Neuronal stem cell (in vitro differentiated cells): Measurements from ENCODE around the gene RAB8A.

Experiments used
- DNase-seq: peaks from one replicate; pipeline ENCODE4 v3.0.0-alpha.2; 2013; ENCODE audit warnings: low spot score
- H2AFZ ChIP-seq: one replicate; pipeline ENCODE4 v1.6.1; 2013; ENCODE audit warnings: mild to moderate bottlenecking, low read length, inconsistent platforms
- H2AK5ac ChIP-seq: 2 replicates; pipeline ENCODE4 v1.6.1; 2013; ENCODE audit warnings: low read depth, mild to moderate bottlenecking, inconsistent platforms, low read length, moderate library complexity, mixed read lengths
- H2BK120ac ChIP-seq: 2 replicates; pipeline ENCODE4 v1.6.1; 2013; ENCODE audit warnings: low read depth, mild to moderate bottlenecking, inconsistent platforms, low read length, moderate library complexity, mixed read lengths
- H2BK12ac ChIP-seq: one replicate; pipeline ENCODE4 v1.6.1; 2013; ENCODE audit warnings: low read length, inconsistent platforms
- H2BK15ac ChIP-seq: 2 replicates; pipeline ENCODE4 v1.6.1; 2013; ENCODE audit warnings: mild to moderate bottlenecking, low read length, inconsistent platforms, mixed read lengths
- H2BK5ac ChIP-seq: one replicate; pipeline ENCODE4 v1.6.1; 2013; ENCODE audit warnings: inconsistent platforms, mild to moderate bottlenecking, low read length, moderate library complexity
- H3K14ac ChIP-seq: one replicate; pipeline ENCODE4 v1.6.1; 2013; ENCODE audit warnings: low read length, inconsistent platforms
- H3K18ac ChIP-seq: 2 replicates; pipeline ENCODE4 v1.6.1; 2013; ENCODE audit warnings: low read length, inconsistent platforms
- H3K23ac ChIP-seq: 2 replicates; pipeline ENCODE4 v1.6.1; 2013; ENCODE audit warnings: low read depth, mild to moderate bottlenecking, mixed read lengths, low read length, inconsistent platforms; ENCODE audit not compliant: poor library complexity
- H3K27ac ChIP-seq: replicated peaks from 3 replicates; pipeline ENCODE4 v1.5.1; 2013; ENCODE audit warnings: low read length, inconsistent platforms
- H3K27me3 ChIP-seq, 3 experiments: 2 replicates each; pipeline ENCODE4 v1.6.1; 2013; ENCODE audit warnings: low read length in 3 of 3, mild to moderate bottlenecking in 2 of 3, inconsistent platforms in 1 of 3, low read depth in 1 of 3, mixed read lengths in 1 of 3, moderate library complexity in 1 of 3; ENCODE audit not compliant: control insufficient read depth in 3 of 3, insufficient read depth in 3 of 3
- H3K36me3 ChIP-seq, 2 donors: replicated peaks in 1 of 2; 2 replicates each; pipeline ENCODE4 v1.6.1; 2013; ENCODE audit warnings: low read length in 2 of 2; ENCODE audit not compliant: control insufficient read depth in 2 of 2, insufficient read depth in 2 of 2
- H3K4ac ChIP-seq: 2 replicates; pipeline ENCODE4 v1.6.1; 2013; ENCODE audit warnings: inconsistent platforms, mild to moderate bottlenecking, low read length, moderate library complexity
- H3K4me1 ChIP-seq, 2 donors: 1 replicate in 1 of 2; 2 replicates in 1 of 2; pipeline ENCODE4 v1.6.1; 2013; ENCODE audit warnings: low read length in 2 of 2, low read depth in 1 of 2; ENCODE audit not compliant: control insufficient read depth in 2 of 2, insufficient read depth in 1 of 2
- H3K4me2 ChIP-seq: one replicate; pipeline ENCODE4 v1.6.1; 2013; ENCODE audit warnings: mild to moderate bottlenecking, low read length, inconsistent platforms; ENCODE audit not compliant: insufficient read depth, poor library complexity, severe bottlenecking
- H3K4me3 ChIP-seq, 2 donors: 2 replicates each; pipeline ENCODE4 v1.5.1; 2013; ENCODE audit warnings: low read length in 2 of 2, mild to moderate bottlenecking in 2 of 2, inconsistent platforms in 1 of 2, moderate library complexity in 1 of 2
- H3K79me1 ChIP-seq: one replicate; pipeline ENCODE4 v1.6.1; 2013; ENCODE audit warnings: low read depth, mild to moderate bottlenecking, inconsistent platforms, low read length, moderate library complexity
- H3K9ac ChIP-seq: one replicate; pipeline ENCODE4 v1.6.1; 2013; ENCODE audit warnings: mild to moderate bottlenecking, low read depth, low read length, inconsistent platforms; ENCODE audit not compliant: poor library complexity
- H3K9me3 ChIP-seq, 2 donors: replicated peaks in 1 of 2; 2 replicates each; pipeline versions ENCODE3 to v1.6.1; 2013; ENCODE audit warnings: low read length in 2 of 2, mild to moderate bottlenecking in 2 of 2, inconsistent platforms in 1 of 2, low read depth in 1 of 2, mixed read lengths in 1 of 2, moderate library complexity in 1 of 2; ENCODE audit not compliant: control insufficient read depth in 2 of 2, insufficient read depth in 1 of 2
- H4K8ac ChIP-seq: one replicate; pipeline ENCODE4 v1.6.1; 2013; ENCODE audit warnings: low read depth, mild to moderate bottlenecking, inconsistent platforms, low read length, moderate library complexity
- H4K91ac ChIP-seq: one replicate; pipeline ENCODE4 v1.6.1; 2013; ENCODE audit warnings: low read length, low read depth, mild to moderate bottlenecking, inconsistent platforms; ENCODE audit not compliant: poor library complexity
- WGBS, 2 donors: extraction: QIAGEN DNeasy Blood & Tissue Kit; methylation state at CpG; one replicate each; pipeline ENCODE4 v1.1.7; 2013; ENCODE audit warnings: missing lambda C conversion rate in 2 of 2, mixed read lengths in 1 of 2; ENCODE audit not compliant: insufficient read length in 2 of 2, insufficient replicate concordance in 1 of 2; ENCODE audit errors: extremely low coverage in 2 of 2; 5-methylcytosine and 5-hydroxymethylcytosine counted together

The RAB8A gene

GRCh38 chr19:16154557-16154956, 42.9 kb downstream of the RAB8A start:
- H4K8ac ChIP-seq = no peak overlapping the region
- no peak overlapping the region for H3K4me2 ChIP-seq
- peaks cover 2% of the 10 kb centered on the region for H3K79me1 ChIP-seq
- H2BK15ac ChIP-seq = no peak overlapping the region
- H2BK12ac ChIP-seq = no peak overlapping the region
- H3K27ac ChIP-seq = no peak overlapping the region
- H2AK5ac ChIP-seq = no peak overlapping the region
- no peak overlapping the region for H2AFZ ChIP-seq
- no peaks in the 10 kb centered on the region for H3K9me3 ChIP-seq
- DNase-seq = no peak
- no peak overlapping the region for H4K91ac ChIP-seq
- H2BK120ac ChIP-seq = no peak overlapping the region
- H3K4me3 ChIP-seq = no peak overlapping the region
- H3K18ac ChIP-seq = no peak overlapping the region
- H3K27me3 ChIP-seq = no peaks in the 10 kb centered on the region
- no peak overlapping the region for H3K14ac ChIP-seq
- H3K36me3 ChIP-seq = no peaks in the 10 kb centered on the region
- no peak overlapping the region for H2BK5ac ChIP-seq
- H3K9ac ChIP-seq = no peak overlapping the region
- H3K4ac ChIP-seq = no peak overlapping the region
- WGBS, 2 donors = no CpG with 5 or more reads among the region's 8 CpGs
- H3K23ac ChIP-seq = peak overlapping the region; percentile 32
- no peaks in the 10 kb centered on the region for H3K4me1 ChIP-seq

GRCh38 chr19:16155128-16155527, 43.4 kb downstream of the RAB8A start:
- Histone ChIP-seq H2AK5ac (no peak overlapping the region), H4K91ac (no peak overlapping the region), H3K4me3 (no peak overlapping the region), H3K14ac (no peak overlapping the region), H3K18ac (no peak overlapping the region), H3K9ac (peak overlapping the region; percentile 32), H3K4me2 (no peak overlapping the region), H3K27me3 (no peaks in the 10 kb centered on the region), H3K4ac (no peak overlapping the region), H3K36me3 (no peaks in the 10 kb centered on the region), H3K23ac (no peak overlapping the region), H3K4me1 (no peaks in the 10 kb centered on the region), H3K79me1 (peaks cover 2% of the 10 kb centered on the region), H2BK120ac (no peak overlapping the region), H2AFZ (no peak overlapping the region), H4K8ac (no peak overlapping the region), H2BK15ac (no peak overlapping the region), H2BK12ac (no peak overlapping the region), H3K9me3 (no peaks in the 10 kb centered on the region), H3K27ac (no peak overlapping the region), H2BK5ac (no peak overlapping the region)
- WGBS, 2 donors = no CpG with 5 or more reads among the region's 1 CpG
- no peak for DNase-seq

- Histone ChIP-seq H4K8ac (no peak overlapping the region), H3K18ac (no peak overlapping the region), H3K27ac (no peak overlapping the region)
Measured at GRCh38 chr19:16156904-16157303, 45.2 kb downstream of the RAB8A start.

GRCh38 chr19:16157601-16158000, 45.9 kb downstream of the RAB8A start:
- Histone ChIP-seq H2BK5ac (peak overlapping the region; percentile 75), H3K79me1 (peaks cover 2% of the 10 kb centered on the region), H3K9me3 (no peaks in the 10 kb centered on the region), H3K4me3 (no peak overlapping the region), H3K36me3 (no peaks in the 10 kb centered on the region), H2AFZ (no peak overlapping the region), H3K27me3 (no peaks in the 10 kb centered on the region), H4K91ac (no peak overlapping the region), H3K14ac (no peak overlapping the region), H2BK12ac (no peak overlapping the region), H2BK120ac (no peak overlapping the region), H3K18ac (no peak overlapping the region), H4K8ac (peak overlapping the region; percentile 3), H2BK15ac (peak overlapping the region; percentile 49), H3K23ac (no peak overlapping the region), H3K4me1 (no peaks in the 10 kb centered on the region), H3K27ac (no peak overlapping the region), H2AK5ac (no peak overlapping the region), H3K4me2 (no peak overlapping the region), H3K9ac (no peak overlapping the region), H3K4ac (no peak overlapping the region)
- DNase-seq = no peak
- no CpG with 5 or more reads among the region's 10 CpGs for WGBS, 2 donors

More at GRCh38 chr19:16156904-16157303, 45.2 kb downstream of the RAB8A start:
- no peaks in the 10 kb centered on the region for H3K27me3 ChIP-seq
- H2BK5ac ChIP-seq = no peak overlapping the region
- no peak for DNase-seq
- no peak overlapping the region for H3K4me2 ChIP-seq
- no peak overlapping the region for H3K4ac ChIP-seq
- no peaks in the 10 kb centered on the region for H3K4me1 ChIP-seq
- no peak overlapping the region for H3K14ac ChIP-seq
- H2BK12ac ChIP-seq = no peak overlapping the region
- WGBS, 2 donors = no CpG with 5 or more reads among the region's 6 CpGs
- no peak overlapping the region for H3K23ac ChIP-seq
- no peaks in the 10 kb centered on the region for H3K9me3 ChIP-seq
- H4K91ac ChIP-seq = no peak overlapping the region
- H2BK120ac ChIP-seq = no peak overlapping the region
- peaks cover 2% of the 10 kb centered on the region for H3K79me1 ChIP-seq
- H2AK5ac ChIP-seq = no peak overlapping the region
- H3K36me3 ChIP-seq = no peaks in the 10 kb centered on the region
- H2BK15ac ChIP-seq = no peak overlapping the region
- no peak overlapping the region for H2AFZ ChIP-seq
- H3K4me3 ChIP-seq = no peak overlapping the region
- H3K9ac ChIP-seq = no peak overlapping the region
